Breast epithelium (tissue), 3 donors: Measurements from ENCODE around the gene SUCO.

Experiments used
- POLR2AphosphoS5 ChIP-seq, 3 donors: sonication (generic); formaldehyde crosslinking; IDR thresholded peaks; one replicate each; pipeline ENCODE4 v1.6.1; 2017; ENCODE audit warnings: antibody characterized with exemption in 3 of 3
- TF ChIP-seq, protein P1 (sequence below), 3 donors: fragments of 450-650 bp; IDR thresholded peaks; one replicate each; pipeline ENCODE4 v1.5.1; 2016 to 2017; ENCODE audit warnings: antibody characterized with exemption in 3 of 3, mild to moderate bottlenecking in 3 of 3, moderate library complexity in 3 of 3

DNA sequence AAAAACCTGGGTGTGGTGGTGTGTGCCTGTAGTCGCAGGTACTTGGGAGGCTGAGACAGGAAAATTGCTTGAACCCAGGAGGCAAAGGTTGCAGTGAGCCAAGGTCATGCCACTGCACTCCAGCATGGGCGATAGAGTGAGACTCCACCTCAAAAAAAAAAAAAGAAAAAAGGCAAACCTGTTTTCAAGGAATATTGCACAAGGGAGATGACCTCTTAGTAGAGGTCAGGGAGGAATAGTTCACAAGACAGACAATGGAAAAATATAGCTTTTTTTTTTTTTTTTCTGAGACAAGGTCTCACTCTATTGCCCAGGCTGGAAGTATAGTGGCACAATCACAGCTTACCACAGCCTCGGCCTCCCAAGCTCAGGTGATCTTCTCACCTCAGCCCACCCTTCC, 22.5 kb upstream of the SUCO start:
- TF ChIP-seq, protein P1, sequence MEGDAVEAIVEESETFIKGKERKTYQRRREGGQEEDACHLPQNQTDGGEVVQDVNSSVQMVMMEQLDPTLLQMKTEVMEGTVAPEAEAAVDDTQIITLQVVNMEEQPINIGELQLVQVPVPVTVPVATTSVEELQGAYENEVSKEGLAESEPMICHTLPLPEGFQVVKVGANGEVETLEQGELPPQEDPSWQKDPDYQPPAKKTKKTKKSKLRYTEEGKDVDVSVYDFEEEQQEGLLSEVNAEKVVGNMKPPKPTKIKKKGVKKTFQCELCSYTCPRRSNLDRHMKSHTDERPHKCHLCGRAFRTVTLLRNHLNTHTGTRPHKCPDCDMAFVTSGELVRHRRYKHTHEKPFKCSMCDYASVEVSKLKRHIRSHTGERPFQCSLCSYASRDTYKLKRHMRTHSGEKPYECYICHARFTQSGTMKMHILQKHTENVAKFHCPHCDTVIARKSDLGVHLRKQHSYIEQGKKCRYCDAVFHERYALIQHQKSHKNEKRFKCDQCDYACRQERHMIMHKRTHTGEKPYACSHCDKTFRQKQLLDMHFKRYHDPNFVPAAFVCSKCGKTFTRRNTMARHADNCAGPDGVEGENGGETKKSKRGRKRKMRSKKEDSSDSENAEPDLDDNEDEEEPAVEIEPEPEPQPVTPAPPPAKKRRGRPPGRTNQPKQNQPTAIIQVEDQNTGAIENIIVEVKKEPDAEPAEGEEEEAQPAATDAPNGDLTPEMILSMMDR (IDR thresholded peaks at IDR 0.05) = no peak
- TF ChIP-seq POLR2AphosphoS5 (IDR thresholded peaks at IDR 0.05) = no peak
